SJCRH30 (cell line): ENCODE measurements around the gene CPXM1. TPM values are rescaled to one million over a fixed set of nuclear protein-coding genes. Genes with fewer than 3 reads are reported as not detected.

Experiments
- DNase-seq, 2 experiments: peaks; one replicate each; pipeline ENCODE4 v3.0.0-alpha.2; 2015 to 2020
- H3K27ac ChIP-seq: fragments of 250-450 bp; sonication (Bioruptor Pico); 2 replicates; pipeline ENCODE4 v1.5.1; 2020; ENCODE audit warnings: mild to moderate bottlenecking, moderate library complexity
- H3K27me3 ChIP-seq: fragments of 250-450 bp; sonication (Bioruptor Pico); 2 replicates; pipeline ENCODE4 v1.5.1; 2020; ENCODE audit warnings: mild to moderate bottlenecking, moderate library complexity
- H3K36me3 ChIP-seq: fragments of 250-450 bp; sonication (Bioruptor Pico); 2 replicates; pipeline ENCODE4 v1.5.1; 2020; ENCODE audit warnings: mild to moderate bottlenecking, moderate library complexity
- H3K4me1 ChIP-seq: fragments of 250-450 bp; sonication (Bioruptor Pico); 2 replicates; pipeline ENCODE4 v1.5.1; 2020; ENCODE audit warnings: mild to moderate bottlenecking, moderate library complexity
- H3K4me3 ChIP-seq: fragments of 250-450 bp; sonication (Bioruptor Pico); 2 replicates; pipeline ENCODE4 v1.5.1; 2020; ENCODE audit warnings: mild to moderate bottlenecking, moderate library complexity
- H3K9me3 ChIP-seq: fragments of 250-450 bp; sonication (Bioruptor Pico); replicated peaks from 2 replicates; pipeline ENCODE4 v1.5.1; 2020; ENCODE audit warnings: mild to moderate bottlenecking, moderate library complexity
- total RNA-seq: library from RNA; depleted of rRNA; stranded (reverse); fragments of >200 nt; shearing (Covaris generic); gene quantifications from 2 replicates; pipeline ENCODE4 v1.2.3, GENCODE V29; 2014; rRNA removed

CPXM1 gene
- 0.10 and 0.12 TPM in 2 replicates for total RNA-seq

DNA sequence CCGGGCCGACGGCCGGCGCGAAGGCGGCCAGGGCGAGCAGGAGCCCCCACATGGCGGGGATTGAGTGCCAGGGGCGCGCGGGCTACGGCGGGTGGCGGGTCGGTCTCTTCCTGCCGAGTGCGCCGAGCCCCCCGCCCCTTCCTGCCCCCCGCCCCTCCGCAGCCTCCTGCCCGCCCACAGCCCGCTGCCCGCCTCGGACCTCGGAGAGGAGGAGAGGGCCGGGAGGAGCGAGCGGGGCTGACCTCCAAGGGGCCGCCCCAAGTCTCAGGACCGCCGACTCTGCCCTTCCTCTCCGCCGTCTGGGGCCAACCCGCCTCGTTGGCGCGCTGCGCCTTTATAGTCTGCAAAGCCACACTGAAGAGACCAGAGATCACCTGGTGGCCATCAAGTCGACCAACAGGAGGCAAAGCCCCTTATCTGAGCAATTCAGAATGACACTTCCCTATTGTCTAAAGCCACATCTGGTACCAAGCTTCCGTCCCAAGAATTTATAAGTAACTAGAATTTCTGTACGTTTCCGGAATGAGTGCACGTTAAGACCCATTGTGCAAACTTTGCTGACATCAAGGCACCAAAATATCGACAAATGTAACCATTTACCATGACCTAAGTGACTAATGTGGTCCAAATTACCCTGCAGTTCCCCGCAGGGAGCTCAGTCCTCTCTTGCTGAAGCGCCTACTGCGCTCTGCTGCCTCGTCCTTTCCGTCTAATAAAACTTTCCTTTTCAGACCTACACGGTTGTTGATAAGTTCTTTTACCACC lies at the start of gene CPXM1:
TSS of gene CPXM1 (minus strand) at position 107 of the 765 bp plus-strand sequence. CDS start at position 52, 55 bp downstream.
- no peaks in the 10 kb centered on the region for H3K36me3 ChIP-seq

DNA sequence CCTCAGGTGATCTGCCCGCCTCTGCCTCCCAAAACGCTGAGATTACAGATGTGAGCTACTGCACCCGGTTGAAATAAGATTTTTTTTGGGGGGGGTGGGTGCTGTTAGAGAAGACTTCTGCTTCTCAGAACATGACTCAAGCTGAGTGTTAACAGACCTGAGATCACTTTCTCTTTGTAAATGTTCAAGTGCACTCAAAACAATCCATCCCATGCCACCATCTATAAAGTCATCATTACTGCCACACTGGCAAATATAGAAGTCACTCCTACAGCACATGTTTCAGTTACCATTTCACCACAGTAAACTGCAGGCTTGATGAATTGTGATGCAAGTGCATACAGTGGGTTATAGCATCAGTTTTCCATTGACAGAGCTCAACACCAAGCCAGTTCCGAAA lies 49.1 kb upstream of the CPXM1 start:
- Histone ChIP-seq H3K4me3 (no peak overlapping the region), H3K4me1 (no peaks in the 10 kb centered on the region), H3K27me3 (no peaks in the 10 kb centered on the region), H3K36me3 (no peaks in the 10 kb centered on the region), H3K9me3 (no peaks in the 10 kb centered on the region), H3K27ac (no peak overlapping the region)
- no peak for DNase-seq

More for the DNA sequence above, at the start of gene CPXM1:
- Histone ChIP-seq H3K9me3 (no peaks in the 10 kb centered on the region), H3K4me1 (no peaks in the 10 kb centered on the region), H3K27ac (no peak within 1 kb of the TSS), H3K27me3 (no peaks in the 10 kb centered on the region), H3K4me3 (no peak within 1 kb of the TSS)
- DNase-seq = no peak

GRCh38 chr20:2847802-2848201 lies 47.4 kb upstream of the CPXM1 start:
- H3K9me3 ChIP-seq = no peaks in the 10 kb centered on the region
- no peak overlapping the region for H3K4me3 ChIP-seq
- H3K27me3 ChIP-seq = no peaks in the 10 kb centered on the region
- no peak for DNase-seq
- no peak overlapping the region for H3K27ac ChIP-seq
- no peaks in the 10 kb centered on the region for H3K36me3 ChIP-seq
- no peaks in the 10 kb centered on the region for H3K4me1 ChIP-seq

DNA sequence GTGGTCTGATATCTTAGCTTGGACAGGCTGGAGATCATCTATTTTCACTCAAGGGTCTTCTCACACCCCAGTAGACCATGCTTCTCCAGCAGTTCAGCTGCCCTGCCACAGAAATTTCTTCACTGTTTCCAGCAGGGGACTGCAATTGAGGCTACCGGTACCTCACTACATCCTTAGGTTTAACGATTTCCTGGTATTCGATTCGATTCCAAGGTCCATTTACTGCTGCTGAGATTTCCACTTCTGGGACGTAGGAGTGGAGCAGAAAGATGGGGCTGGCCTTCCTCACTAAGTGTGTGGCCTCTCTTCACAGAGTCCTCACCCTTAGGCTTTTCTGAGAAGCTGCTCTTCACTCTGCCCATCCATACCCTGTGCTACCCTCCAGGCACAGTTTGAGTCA lies 46.3 kb upstream of the CPXM1 start:
- DNase-seq = no peak
- Histone ChIP-seq H3K9me3 (no peaks in the 10 kb centered on the region), H3K27ac (no peak overlapping the region), H3K4me3 (no peak overlapping the region), H3K4me1 (no peaks in the 10 kb centered on the region; the same call in 1 of the 2 replicates), H3K36me3 (no peaks in the 10 kb centered on the region), H3K27me3 (no peaks in the 10 kb centered on the region)

DNA sequence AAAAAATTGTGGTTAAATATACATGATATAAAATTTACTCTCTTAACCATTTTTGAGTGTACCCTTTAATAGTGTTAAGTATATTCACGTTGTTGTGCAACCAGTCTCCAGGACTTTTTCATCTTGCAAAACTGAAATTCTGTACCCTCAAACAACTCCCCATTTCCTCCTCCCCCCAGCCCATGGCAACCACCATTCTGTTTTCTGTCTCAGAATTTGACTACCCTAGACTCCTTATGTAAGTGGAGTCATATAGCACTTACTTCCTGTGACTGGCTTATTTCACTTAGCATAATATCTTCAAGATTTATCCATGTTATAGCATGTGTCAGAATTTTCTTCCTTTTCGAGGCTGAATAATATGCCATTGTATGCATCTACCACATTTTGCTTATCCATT lies 45.2 kb upstream of the CPXM1 start:
- Histone ChIP-seq H3K9me3 (no peaks in the 10 kb centered on the region), H3K36me3 (no peaks in the 10 kb centered on the region), H3K4me1 (no peaks in the 10 kb centered on the region; the same call in 1 of the 2 replicates), H3K27ac (no peak overlapping the region), H3K4me3 (no peak overlapping the region), H3K27me3 (no peaks in the 10 kb centered on the region)
- no peak for DNase-seq

GRCh38 chr20:2840967-2841531 lies 40.6 kb upstream of the CPXM1 start:
- H3K9me3 ChIP-seq = no peaks in the 10 kb centered on the region
- H3K4me3 ChIP-seq = peak overlapping the region; percentile 100
- peak; percentile 81 to 85 for DNase-seq
- peak overlapping the region; percentile 43 for H3K27ac ChIP-seq
- no peaks in the 10 kb centered on the region for H3K36me3 ChIP-seq
- no peaks in the 10 kb centered on the region; the same call in 1 of the 2 replicates for H3K4me1 ChIP-seq
- H3K27me3 ChIP-seq = no peaks in the 10 kb centered on the region

GRCh38 chr20:2840138-2840966 lies 39.9 kb upstream of the CPXM1 start, which contains the start of the genes PCED1A and VPS16:
Gene PCED1A, minus strand, starts transcription at chr20:2840655. Its CDS starts 743 bp downstream, at chr20:2839912.
Gene VPS16, plus strand, starts transcription at chr20:2840745. Its CDS starts 30 bp downstream, at chr20:2840775.
- Histone ChIP-seq H3K4me3 (peak within 1 kb of the TSS; percentile 100), H3K4me1 (no peaks in the 10 kb centered on the region; the same call in 1 of the 2 replicates), H3K9me3 (no peaks in the 10 kb centered on the region), H3K27me3 (no peaks in the 10 kb centered on the region), H3K27ac (peak within 1 kb of the TSS; percentile 95), H3K36me3 (no peaks in the 10 kb centered on the region)
- peak; percentile 90 for DNase-seq

DNA sequence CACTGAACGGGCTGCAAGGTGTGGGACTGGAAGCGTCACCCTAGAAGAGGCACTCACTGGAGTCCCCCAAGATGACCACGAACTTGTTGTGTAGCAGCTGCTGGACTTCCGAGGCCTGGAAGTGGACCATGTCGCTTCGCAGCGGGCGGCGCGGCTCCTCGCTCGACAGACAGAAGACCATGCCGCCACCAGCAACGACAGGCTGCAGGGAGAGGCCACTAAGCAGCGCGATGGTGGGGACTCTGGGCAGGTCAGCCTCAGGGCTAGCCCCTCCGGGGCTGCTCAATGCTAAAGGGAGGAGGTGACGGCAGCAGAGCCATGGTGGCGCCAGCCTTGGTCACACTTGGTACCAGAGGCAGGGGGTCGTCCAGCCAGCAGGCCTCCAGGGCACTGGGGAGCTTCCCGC lies 39.3 kb upstream of the CPXM1 start:
- H3K4me1 ChIP-seq = no peaks in the 10 kb centered on the region; the same call in 1 of the 2 replicates
- no peaks in the 10 kb centered on the region for H3K9me3 ChIP-seq
- no peaks in the 10 kb centered on the region for H3K36me3 ChIP-seq
- no peak for DNase-seq
- H3K27ac ChIP-seq = no peak overlapping the region
- no peaks in the 10 kb centered on the region for H3K27me3 ChIP-seq
- H3K4me3 ChIP-seq = peak overlapping the region; percentile 100; the same call in 1 of the 2 replicates

- Histone ChIP-seq H3K4me3 (no peak overlapping the region), H3K27ac (no peak overlapping the region)
- no peak for DNase-seq
Observed at GRCh38 chr20:2838847-2839671, 38.6 kb upstream of the CPXM1 start.

DNA sequence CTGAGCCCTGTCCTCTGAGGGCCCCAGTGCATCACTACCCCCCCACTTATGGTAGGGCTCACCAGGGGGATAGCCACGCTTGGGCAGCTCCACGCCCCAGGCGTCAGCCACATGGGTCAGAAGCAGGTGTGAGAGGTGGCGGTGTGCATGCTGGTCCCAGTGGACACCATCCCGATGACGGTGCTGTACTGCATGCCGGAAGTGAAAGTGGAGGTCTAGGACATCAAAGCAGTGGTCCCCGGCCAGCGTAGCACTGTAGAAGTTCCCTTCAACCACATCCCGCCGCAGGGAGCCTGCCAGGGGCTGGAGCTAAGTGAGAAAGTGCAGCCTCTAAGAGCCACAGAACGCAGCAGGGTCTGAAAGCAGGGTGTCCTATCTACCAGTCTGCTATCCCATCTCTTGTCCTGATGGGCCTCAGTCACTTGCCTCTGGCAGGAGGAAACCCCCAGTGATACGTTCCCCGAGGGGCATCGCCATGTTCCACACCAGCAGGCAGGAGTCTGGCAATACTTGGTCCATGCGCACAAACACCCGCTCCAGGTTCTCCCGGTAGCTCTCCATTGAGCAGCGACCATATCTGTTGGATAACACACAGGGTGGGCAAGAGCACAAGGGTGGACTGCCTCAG lies 37.9 kb upstream of the CPXM1 start:
- no peaks in the 10 kb centered on the region; the same call in 1 of the 2 replicates for H3K4me1 ChIP-seq
- H3K27ac ChIP-seq = no peak overlapping the region
- H3K9me3 ChIP-seq = no peaks in the 10 kb centered on the region
- H3K36me3 ChIP-seq = no peaks in the 10 kb centered on the region
- H3K27me3 ChIP-seq = no peaks in the 10 kb centered on the region
- no peak overlapping the region for H3K4me3 ChIP-seq
- DNase-seq = no peak

More at GRCh38 chr20:2838847-2839671, 38.6 kb upstream of the CPXM1 start:
- no peaks in the 10 kb centered on the region; the same call in 1 of the 2 replicates for H3K4me1 ChIP-seq
- no peaks in the 10 kb centered on the region for H3K9me3 ChIP-seq
- H3K36me3 ChIP-seq = no peaks in the 10 kb centered on the region
- H3K27me3 ChIP-seq = no peaks in the 10 kb centered on the region

DNA sequence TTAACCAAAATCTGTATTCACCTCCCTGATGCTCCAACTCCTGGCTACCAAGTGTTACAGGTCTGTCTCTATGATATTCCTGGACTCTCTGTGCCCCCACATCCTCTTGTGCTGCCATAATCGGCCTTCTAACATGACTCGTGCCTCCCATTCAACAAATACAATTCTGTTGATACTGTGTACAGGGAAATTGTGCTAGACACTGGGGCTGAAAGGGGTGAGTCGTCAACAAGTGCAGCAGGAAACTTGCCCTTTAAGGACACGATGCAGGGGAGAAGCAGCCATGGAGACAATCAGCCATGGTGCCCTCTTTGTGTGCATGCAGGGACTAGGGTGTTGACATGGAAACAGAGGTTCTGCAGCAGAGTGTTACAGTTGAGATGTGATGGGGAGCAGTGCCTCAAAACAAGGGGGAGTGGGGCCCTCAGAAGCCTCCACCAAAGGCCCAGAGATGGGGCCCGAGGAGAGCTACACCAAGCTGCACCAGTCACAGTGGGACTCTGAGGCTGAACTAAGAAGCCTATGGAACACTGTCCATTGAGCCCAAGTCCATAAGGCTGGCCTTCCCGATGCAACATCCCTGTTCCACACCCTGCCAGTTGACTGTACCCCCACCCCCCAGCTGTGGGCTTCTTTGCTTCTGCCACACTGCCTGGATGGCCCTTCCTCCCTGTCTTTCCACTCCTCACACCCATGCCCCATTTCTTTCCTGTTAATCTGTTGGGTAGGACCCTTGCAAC lies 37.0 kb upstream of the CPXM1 start:
- no peak overlapping the region for H3K27ac ChIP-seq
- H3K4me1 ChIP-seq = no peaks in the 10 kb centered on the region; the same call in 1 of the 2 replicates
- DNase-seq = no peak
- H3K27me3 ChIP-seq = no peaks in the 10 kb centered on the region
- H3K4me3 ChIP-seq = no peak overlapping the region
- H3K9me3 ChIP-seq = no peaks in the 10 kb centered on the region
- no peaks in the 10 kb centered on the region for H3K36me3 ChIP-seq

DNA sequence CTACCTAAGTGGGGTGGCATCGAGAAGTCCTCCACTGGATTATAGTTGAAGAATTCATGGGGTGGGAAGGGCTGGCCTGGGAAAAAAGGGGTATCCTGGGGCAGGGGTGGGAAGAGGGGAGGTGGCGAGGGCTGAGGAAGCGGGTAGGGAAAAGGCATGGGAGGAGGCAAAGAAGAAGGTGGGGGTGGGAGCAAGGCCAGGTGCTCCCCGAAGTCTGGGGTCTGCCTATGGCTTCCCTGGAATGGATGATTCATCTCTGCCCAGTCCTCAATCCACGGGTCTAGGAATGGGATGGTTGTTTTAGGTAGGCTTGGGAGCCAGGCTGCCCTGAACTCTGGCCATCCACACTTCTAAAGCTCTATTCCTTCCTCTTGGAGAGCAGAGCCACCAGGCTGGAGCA lies 35.6 kb upstream of the CPXM1 start:
- peaks cover 5% of the 10 kb centered on the region; the same call in 1 of the 2 replicates for H3K4me1 ChIP-seq
- no peak overlapping the region for H3K4me3 ChIP-seq
- H3K27ac ChIP-seq = no peak overlapping the region
- DNase-seq = no peak
- H3K27me3 ChIP-seq = no peaks in the 10 kb centered on the region
- H3K36me3 ChIP-seq = no peaks in the 10 kb centered on the region
- H3K9me3 ChIP-seq = no peaks in the 10 kb centered on the region

DNA sequence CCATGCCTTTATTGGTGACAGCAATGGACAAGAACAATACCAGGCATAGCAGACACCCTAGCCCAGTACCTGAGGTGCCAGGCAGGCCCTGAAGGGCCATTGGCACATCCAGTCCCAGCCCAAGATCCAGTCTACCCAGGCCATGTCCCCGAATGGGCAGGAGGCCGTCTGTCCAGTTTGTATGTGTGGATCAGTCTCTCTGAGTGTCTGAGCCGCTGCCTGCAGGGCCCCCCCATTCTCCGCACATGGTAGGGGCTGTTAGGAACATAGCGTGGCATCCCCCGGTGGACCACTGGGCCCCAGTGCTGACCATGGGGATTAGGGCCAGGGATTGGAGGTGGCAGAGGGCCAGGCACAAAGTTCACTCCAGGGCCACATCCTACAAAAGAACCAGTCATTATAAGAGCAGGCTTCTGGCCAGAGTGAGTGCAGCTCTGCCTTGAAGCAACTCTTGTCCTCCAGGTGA lies 34.9 kb upstream of the CPXM1 start:
- no peak for DNase-seq
- Histone ChIP-seq H3K27me3 (no peaks in the 10 kb centered on the region), H3K4me3 (no peak overlapping the region), H3K36me3 (no peaks in the 10 kb centered on the region), H3K27ac (no peak overlapping the region), H3K9me3 (no peaks in the 10 kb centered on the region), H3K4me1 (peaks cover 5% of the 10 kb centered on the region; the same call in 1 of the 2 replicates)
